Measurements from ENCODE around the gene S100A8.
"Not testable (repeated sequence)": the region's sequence is repeated elsewhere in the genome, so short reads cannot be mapped to it uniquely, and the experiment has no call there.

Gene S100A8

DNA sequence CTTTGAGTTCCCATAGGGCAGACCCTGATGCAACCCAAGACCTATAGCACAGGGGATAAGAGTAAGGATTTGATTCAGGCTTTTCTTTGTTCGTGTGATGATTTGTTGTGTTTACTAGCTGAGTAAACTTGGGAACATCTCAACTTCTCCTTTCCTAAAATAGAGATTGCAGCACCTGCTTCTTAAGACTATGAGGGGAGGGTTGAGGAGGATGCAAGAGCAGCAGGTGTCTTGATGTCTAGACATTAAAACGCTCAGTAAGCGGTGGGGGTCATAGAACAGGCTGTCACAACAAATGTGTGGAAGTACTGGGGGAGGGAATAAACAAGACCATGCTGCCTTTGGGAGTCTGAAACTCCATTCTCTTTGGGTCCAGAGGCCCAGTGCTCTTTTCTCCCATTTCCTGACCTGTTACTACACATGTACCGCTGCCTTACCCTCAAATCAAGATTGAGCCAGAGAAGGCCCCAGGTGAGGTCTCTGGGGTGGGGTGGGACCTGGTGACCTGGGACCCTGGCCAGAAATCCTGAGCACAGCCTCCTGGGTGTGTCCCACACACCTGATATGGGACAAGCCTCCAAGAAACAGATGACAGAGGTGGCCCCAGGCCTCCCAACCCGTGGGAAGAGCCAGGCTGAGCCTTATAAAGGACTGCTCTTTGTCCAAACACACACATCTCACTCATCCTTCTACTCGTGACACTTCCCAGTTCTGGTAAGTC lies 25.1 kb upstream of the S100A8 start, which contains the start of gene S100A7A:
Gene S100A7A, plus strand, starts transcription at position 671 of the 721 bp plus-strand sequence. CDS start 1,563 bp downstream, outside the sequence.
- no peak for DNase-seq (ENCODE audit: low spot score)

- DNase-seq (ENCODE audit: low spot score) = not testable (repeated sequence)
Measured at GRCh38 chr1:153413961-153414360, 23.1 kb upstream of the S100A8 start.

DNA sequence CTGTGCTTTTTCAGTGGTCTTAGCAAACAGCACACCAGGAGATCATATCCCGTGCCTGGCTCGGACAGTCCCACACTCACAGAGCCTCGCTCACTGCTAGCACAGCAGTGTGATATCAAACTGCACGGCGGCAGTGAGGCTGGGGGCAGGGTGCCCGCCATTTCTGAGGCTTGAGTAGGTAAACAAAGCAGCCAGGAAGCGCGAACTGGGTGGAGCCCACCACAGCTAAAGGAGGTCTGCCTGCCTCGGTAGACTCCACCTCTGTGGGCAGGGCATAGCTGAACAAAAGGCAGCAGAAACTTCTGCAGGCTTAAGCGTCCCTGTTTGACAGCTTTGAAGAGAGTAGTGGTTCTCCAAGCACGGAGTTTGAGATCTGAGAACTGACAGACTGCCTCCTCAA lies 16.4 kb upstream of the S100A8 start:
- not testable (repeated sequence) for DNase-seq (ENCODE audit: low spot score)

DNA sequence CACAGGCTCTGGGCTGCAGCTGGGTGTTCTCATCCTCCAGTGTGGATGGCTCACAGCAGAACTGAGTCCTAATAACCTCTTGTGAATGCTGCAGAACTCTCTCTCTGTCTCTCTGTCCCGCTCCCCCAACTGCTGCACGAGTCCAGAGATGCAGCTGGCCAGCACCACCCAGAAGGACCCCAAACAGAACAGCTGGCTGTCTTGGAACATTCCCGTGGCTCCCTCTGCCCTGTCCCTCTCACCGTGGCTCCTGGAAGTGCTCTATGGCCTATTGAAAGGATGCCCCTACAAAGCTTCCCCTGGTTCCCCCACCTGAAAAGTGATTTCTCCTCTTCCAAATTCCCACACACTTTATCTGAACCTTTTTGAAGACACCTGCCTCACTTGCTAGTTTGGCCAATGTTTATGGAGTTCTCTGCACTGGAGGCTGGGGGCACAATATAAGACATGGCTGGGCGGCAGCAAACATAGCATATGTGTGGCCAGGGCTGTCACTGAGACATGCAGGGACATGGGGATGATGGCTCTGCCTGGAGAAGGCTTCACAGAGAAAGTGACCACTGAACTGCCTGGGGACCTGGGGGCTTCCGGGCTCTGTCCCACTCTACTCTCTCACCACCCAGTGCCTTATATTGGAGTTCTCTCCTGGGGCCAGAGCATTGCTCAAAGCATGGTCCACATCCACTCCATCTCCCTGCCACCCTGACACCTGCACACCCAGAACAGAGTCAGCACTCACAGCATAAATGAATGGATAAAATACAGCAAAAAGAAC lies 15.1 kb upstream of the S100A8 start:
- DNase-seq (ENCODE audit: low spot score) = not testable (repeated sequence)

DNA sequence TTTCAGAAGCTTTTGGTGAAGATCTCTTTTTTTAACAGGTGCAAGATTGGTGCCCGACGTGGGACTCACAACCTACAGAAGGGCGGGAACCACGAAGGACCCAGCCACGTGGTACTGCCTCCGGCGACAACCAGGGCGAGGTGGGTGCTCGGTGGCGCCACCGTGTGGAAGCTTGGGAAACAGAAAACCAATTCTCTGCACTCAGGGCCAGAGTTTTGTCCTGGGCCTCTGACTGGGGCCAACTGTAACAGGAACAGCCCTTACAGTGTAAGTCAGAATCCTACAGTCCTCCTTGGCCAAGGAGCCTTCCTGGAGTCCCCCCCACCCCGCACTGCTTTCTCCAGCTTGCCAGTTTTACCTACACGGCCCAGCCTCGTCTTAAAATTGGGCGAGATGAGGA lies 13.9 kb upstream of the S100A8 start:
- DNase-seq (ENCODE audit: low spot score) = no peak

DNA sequence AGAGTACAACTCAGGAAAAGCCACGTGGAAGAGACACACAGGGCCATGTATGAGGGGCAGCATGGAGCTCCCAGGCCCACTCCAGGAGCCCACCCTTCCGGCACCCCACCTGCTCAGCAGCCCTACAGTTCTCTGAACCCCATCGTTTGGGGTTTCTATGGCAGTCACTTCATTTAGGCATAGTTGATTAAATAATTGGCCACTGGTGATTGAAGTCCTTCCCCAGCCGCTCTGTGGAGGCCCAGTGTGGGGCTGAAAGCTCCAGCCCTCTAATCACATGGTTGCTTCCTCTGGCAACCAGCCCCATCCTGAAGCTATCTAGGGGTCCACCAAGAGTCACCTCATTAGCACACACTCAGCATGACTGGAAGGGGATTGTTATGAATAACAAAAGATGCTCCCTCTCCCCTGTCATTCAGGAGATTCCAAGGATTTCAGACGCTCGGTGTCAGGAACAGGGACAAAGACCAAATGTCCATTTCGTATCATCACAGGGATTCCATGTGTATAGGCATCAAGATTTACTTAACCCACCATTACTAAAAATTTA lies 13.3 kb upstream of the S100A8 start:
- DNase-seq (ENCODE audit: low spot score) = no peak

DNA sequence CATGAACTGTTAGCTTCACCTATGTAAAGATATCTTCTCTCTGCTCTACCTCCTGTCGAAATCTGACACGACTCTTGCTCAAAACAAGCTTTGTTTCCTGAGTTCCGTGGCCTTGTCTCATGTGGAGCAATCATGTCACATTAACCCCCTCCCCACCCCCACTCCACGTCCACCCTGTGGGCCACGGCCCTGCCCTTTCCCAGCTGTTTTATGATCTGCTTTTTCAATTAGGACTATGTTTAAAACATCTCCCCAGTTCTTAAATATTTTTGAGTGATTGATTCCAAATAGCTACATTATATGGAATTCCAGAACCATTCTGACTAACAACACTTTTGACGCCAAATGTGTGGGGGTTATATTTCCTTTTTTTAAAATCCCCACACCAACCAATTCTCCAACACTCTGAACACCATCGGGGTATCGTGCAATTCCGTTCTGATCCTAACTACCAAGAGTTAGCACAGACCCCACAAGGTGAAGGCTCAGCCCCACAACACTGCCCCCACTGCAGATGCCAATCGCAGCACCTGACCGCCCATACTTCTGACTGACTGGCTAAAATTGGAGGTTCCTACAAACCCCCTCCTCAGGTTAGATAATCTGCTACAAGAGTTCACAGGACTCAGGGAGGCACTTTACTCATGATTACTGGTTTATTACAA lies 12.7 kb upstream of the S100A8 start:
- no peak for DNase-seq (ENCODE audit: low spot score)

GRCh38 chr1:153402226-153402625 lies 11.4 kb upstream of the S100A8 start:
- no peak for DNase-seq (ENCODE audit: low spot score)

DNA sequence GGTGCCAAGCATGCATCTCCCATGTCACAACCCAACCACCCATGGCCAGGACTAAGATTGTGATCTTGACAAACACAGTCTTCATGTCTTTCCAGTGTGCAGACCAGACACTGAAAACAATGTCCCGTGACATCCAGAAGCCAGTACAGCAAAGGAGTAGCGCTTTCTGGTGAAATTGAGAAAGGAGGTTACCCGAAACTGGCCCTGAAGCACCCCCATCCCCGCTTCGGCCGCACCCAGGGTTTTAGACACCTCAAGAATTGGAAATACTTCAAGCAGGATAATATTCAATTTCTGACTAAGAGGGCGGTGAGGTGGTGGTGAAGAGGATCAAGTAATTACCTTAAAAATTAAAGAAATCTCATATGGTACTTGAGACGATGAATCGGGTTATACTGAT lies 10.6 kb upstream of the S100A8 start:
- no peak for DNase-seq (ENCODE audit: low spot score)

- DNase-seq (ENCODE audit: low spot score) = no peak
Measured at GRCh38 chr1:153400244-153400643, 9.4 kb upstream of the S100A8 start.

GRCh38 chr1:153399401-153400055 lies 8.7 kb upstream of the S100A8 start:
- DNase-seq (ENCODE audit: low spot score) = no peak

DNA sequence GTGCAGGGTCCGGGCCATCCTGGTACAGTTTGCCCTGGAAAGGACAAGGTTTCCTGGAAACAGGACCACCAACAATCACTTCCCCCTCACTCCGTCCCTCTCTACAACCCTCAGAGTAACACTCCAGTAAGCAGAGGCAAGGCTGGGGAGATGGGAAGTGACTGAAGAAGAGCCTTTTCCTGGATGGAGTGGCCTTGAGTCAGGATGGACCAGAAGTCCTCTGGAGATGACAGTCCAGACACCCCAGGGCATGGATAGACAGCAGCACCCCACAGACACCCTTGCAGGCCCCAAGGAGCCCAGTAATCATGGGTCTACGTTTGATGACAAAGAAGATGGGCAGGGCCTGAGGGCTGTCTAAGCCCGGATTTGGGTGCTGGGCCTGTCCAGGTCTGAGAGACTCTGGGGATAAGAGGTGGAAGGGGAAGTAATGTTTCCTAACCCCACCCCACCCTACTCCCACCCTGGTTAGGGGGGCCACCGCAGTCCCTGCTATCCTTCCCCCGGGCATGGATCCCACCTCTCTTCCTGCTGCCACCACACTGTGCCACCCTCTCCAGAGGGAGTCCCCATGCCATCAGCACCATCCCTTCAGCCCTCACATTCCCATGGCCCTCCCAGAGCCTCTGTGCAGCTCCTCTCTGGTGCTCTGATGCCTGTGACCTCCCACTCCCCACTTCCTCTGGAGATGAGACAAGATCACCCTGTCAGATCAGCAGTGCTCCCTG lies 7.2 kb upstream of the S100A8 start:
- no peak for DNase-seq (ENCODE audit: low spot score)

- DNase-seq (ENCODE audit: low spot score) = no peak
Measured at GRCh38 chr1:153397051-153397923, 6.4 kb upstream of the S100A8 start.

GRCh38 chr1:153396461-153396860 lies 5.6 kb upstream of the S100A8 start:
- DNase-seq (ENCODE audit: low spot score) = no peak

- DNase-seq (ENCODE audit: low spot score) = no peak
Measured at GRCh38 chr1:153395776-153396175, 4.9 kb upstream of the S100A8 start.

GRCh38 chr1:153395136-153395685 lies 4.3 kb upstream of the S100A8 start:
- DNase-seq (ENCODE audit: low spot score) = no peak

- DNase-seq (ENCODE audit: low spot score) = no peak
Measured at GRCh38 chr1:153394391-153394790, 3.5 kb upstream of the S100A8 start.

GRCh38 chr1:153393926-153394325 lies 3.1 kb upstream of the S100A8 start:
- DNase-seq (ENCODE audit: low spot score) = no peak

GRCh38 chr1:153392822-153393221 lies 1.9 kb upstream of the S100A8 start:
- no peak for DNase-seq (ENCODE audit: low spot score)

GRCh38 chr1:153392258-153392657 lies 1.4 kb upstream of the S100A8 start:
- no peak for DNase-seq (ENCODE audit: low spot score)
